RWPE2 (cell line): ENCODE measurements around the gene PPP1R3D.

Experiments
- ATAC-seq: fragments of 200-7000 bp; cut with Tn5 transposase; 3 replicates; pipeline ENCODE4 v1.9.1; 2021; ENCODE audit warnings: low read depth
- DNase-seq: peaks from one replicate; pipeline ENCODE4 v3.0.0-alpha.2; 2020; ENCODE audit warnings: low spot score
- H3K27ac ChIP-seq: fragments of 450-650 bp; 2 replicates; pipeline ENCODE4 v1.5.1; 2017; ENCODE audit warnings: mild to moderate bottlenecking; ENCODE audit not compliant: poor library complexity, severe bottlenecking
- H3K27me3 ChIP-seq: fragments of 250-450 bp; sonication (Bioruptor Pico); 2 replicates; pipeline ENCODE4 v1.5.1; 2021; ENCODE audit warnings: mild to moderate bottlenecking, moderate library complexity; ENCODE audit not compliant: insufficient read depth, poor library complexity, severe bottlenecking
- H3K36me3 ChIP-seq: fragments of 250-450 bp; sonication (Bioruptor Pico); 2 replicates; pipeline ENCODE4 v1.5.1; 2020; ENCODE audit warnings: low read depth, mild to moderate bottlenecking, moderate library complexity
- H3K4me1 ChIP-seq: fragments of 250-450 bp; sonication (Bioruptor Pico); 2 replicates; pipeline ENCODE4 v1.5.1; 2021; ENCODE audit warnings: mild to moderate bottlenecking, moderate library complexity; ENCODE audit not compliant: insufficient read depth, poor library complexity, severe bottlenecking
- H3K4me3 ChIP-seq: fragments of 250-450 bp; sonication (Bioruptor Pico); 2 replicates; pipeline ENCODE4 v1.5.1; 2021; ENCODE audit warnings: mild to moderate bottlenecking, moderate library complexity; ENCODE audit not compliant: severe bottlenecking
- H3K9me3 ChIP-seq: fragments of 250-450 bp; sonication (Bioruptor Pico); 2 replicates; pipeline ENCODE4 v1.5.1; 2021; ENCODE audit warnings: mild to moderate bottlenecking, moderate library complexity; ENCODE audit not compliant: severe bottlenecking
- CTCF ChIP-seq: fragments of 450-650 bp; IDR thresholded peaks from one replicate; pipeline ENCODE4 v1.5.1; 2017; ENCODE audit warnings: mild to moderate bottlenecking, moderate library complexity; ENCODE audit not compliant: poor library complexity, severe bottlenecking

The PPP1R3D gene

GRCh38 chr20:59888050-59888449 is 52.1 kb downstream of the PPP1R3D start:
- H3K27me3 ChIP-seq, result no peaks in the 10 kb centered on the region
- no peak for TF ChIP-seq CTCF
- no peak for ATAC-seq

More at GRCh38 chr20:59888050-59888449, 52.1 kb downstream of the PPP1R3D start:
- no peaks in the 10 kb centered on the region for H3K9me3 ChIP-seq
- no peak overlapping the region for H3K27ac ChIP-seq
- H3K4me1 ChIP-seq, result no peaks in the 10 kb centered on the region
- peaks cover 31% of the 10 kb centered on the region for H3K36me3 ChIP-seq
- DNase-seq, result no peak
- no peak overlapping the region for H3K4me3 ChIP-seq
